ENCODE data around the gene WWOX. TPM values are rescaled to one million over a fixed set of nuclear protein-coding genes. Genes with fewer than 3 reads are reported as not detected.

WWOX gene
- total and polyA plus RNA-seq, 2 donors (not counting 3 experiments of a cell fraction or from before 2014, with no cell fraction given) = 6.2 to 12.5 TPM

DNA sequence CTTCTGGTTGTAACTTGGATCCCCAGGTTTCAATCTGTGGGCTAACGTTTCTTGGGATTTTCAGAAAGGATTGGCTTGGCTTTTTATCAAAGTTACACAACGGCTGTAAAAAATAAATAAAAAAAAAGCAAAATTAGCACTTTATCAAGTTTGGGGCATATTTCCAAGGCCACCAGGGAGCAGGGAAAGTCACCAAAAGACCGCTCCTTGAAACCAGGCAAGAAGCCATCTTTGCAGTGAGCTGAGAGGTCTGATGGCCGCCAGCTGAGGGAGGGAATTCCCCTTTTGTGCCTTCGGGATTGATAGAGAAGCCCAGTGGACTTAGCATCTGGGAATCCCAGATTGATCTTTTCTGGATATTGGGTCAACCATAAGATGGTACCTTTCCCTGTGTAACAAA lies 192.2 kb downstream of the WWOX start:
- H3K36me3 ChIP-seq (ENCODE audit: control insufficient read depth in 2 of 2, extremely low read depth in 1 of 2, insufficient read depth in 2 of 2, low read length in 2 of 2) = no peaks in the 10 kb centered on the region
- no peak overlapping the region for H3K4me3 ChIP-seq (replicated peaks in 1 of 3; ENCODE audit: insufficient read depth in 1 of 3, low read depth in 1 of 3, low read length in 3 of 3)
- TF ChIP-seq GATA2 (IDR thresholded peaks at IDR 0.05; ENCODE audit: insufficient read depth, insufficient read length, low read depth, low read length) (no peak), MAX (IDR thresholded peaks at IDR 0.05; ENCODE audit: insufficient read depth, insufficient read length) (no peak), POLR2AphosphoS5 (IDR thresholded peaks at IDR 0.05; ENCODE audit: insufficient read depth, low read depth, low read length) (no peak), FOS (IDR thresholded peaks at IDR 0.05; ENCODE audit: borderline replicate concordance, insufficient read depth, low read length) (no peak), EZH2 (IDR thresholded peaks at IDR 0.05; ENCODE audit: borderline replicate concordance, low read depth, low read length, severe bottlenecking) (no peak), MYC (IDR thresholded peaks at IDR 0.05; ENCODE audit: low read depth, low read length) (no peak), JUN (IDR thresholded peaks at IDR 0.05; ENCODE audit: borderline replicate concordance, insufficient read depth, insufficient read length, low read depth) (no peak), POLR2A (IDR thresholded peaks at IDR 0.05; ENCODE audit: low read depth, low read length) (no peak)
- TF ChIP-seq, protein P1, sequence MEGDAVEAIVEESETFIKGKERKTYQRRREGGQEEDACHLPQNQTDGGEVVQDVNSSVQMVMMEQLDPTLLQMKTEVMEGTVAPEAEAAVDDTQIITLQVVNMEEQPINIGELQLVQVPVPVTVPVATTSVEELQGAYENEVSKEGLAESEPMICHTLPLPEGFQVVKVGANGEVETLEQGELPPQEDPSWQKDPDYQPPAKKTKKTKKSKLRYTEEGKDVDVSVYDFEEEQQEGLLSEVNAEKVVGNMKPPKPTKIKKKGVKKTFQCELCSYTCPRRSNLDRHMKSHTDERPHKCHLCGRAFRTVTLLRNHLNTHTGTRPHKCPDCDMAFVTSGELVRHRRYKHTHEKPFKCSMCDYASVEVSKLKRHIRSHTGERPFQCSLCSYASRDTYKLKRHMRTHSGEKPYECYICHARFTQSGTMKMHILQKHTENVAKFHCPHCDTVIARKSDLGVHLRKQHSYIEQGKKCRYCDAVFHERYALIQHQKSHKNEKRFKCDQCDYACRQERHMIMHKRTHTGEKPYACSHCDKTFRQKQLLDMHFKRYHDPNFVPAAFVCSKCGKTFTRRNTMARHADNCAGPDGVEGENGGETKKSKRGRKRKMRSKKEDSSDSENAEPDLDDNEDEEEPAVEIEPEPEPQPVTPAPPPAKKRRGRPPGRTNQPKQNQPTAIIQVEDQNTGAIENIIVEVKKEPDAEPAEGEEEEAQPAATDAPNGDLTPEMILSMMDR (IDR thresholded peaks at IDR 0.05; ENCODE audit: extremely low read depth in 1 of 2, insufficient read depth in 1 of 2, low read depth in 1 of 2, low read length in 2 of 2) = no peak
- H3K4me1 ChIP-seq (ENCODE audit: control insufficient read depth, extremely low read depth, insufficient read depth, low read length) = no peaks in the 10 kb centered on the region
- H3K27ac ChIP-seq (ENCODE audit: insufficient read depth, low read depth, low read length) = no peak overlapping the region
- no peak overlapping the region for H3K9ac ChIP-seq (replicated peaks; ENCODE audit: extremely low read depth, insufficient read depth, low read length)
- FAIRE-seq (no peak), DNase-seq (ENCODE audit: low read depth, low spot score) (no peak)
- no peak overlapping the region for H3K4me2 ChIP-seq (ENCODE audit: insufficient read depth, low read length)
- BruUV-seq (replicated peaks) = no TSS peak
- intact Hi-C loops (cut with micrococcal nuclease) (no loop called here), dilution Hi-C loops (cut with MboI; ENCODE audit: extremely low pct_ligation_motif_present, low sequenced_read_pairs) (no loop called here)
- no peaks in the 10 kb centered on the region for H3K27me3 ChIP-seq (ENCODE audit: control insufficient read depth in 2 of 2, insufficient read depth in 2 of 2, low read length in 2 of 2)
- H3K9me3 ChIP-seq (replicated peaks; ENCODE audit: control insufficient read depth, insufficient read depth, low read length) = no peaks in the 10 kb centered on the region
- H2AFZ ChIP-seq (ENCODE audit: low read depth, low read length) = no peak overlapping the region
- POLR2A ChIA-PET = no interaction called here
- H4K20me1 ChIP-seq (replicated peaks; ENCODE audit: control insufficient read depth, extremely low read depth, insufficient read depth, low read length) = no peaks in the 10 kb centered on the region
- CTCF ChIA-PET = no interaction called here
- H3K79me2 ChIP-seq (ENCODE audit: control insufficient read depth, insufficient read depth, low read length) = no peaks in the 10 kb centered on the region
- no peaks in the 10 kb centered on the region for H3K9me1 ChIP-seq (replicated peaks; ENCODE audit: control insufficient read depth, extremely low read depth, insufficient read depth, low read length)
